Stimulated activated CD4-positive, alpha-beta T cell treated with anti-CD3 and anti-CD28 coated beads, Interleukin-2, amount 100 ng/mL, for 48 hours (primary cell): Measurements from ENCODE around the gene AKT3.

Experiments
- DNase-seq, 2 donors: peaks; one replicate each; pipeline ENCODE4 v3.0.0-alpha.2; 2020

The AKT3 gene

DNA sequence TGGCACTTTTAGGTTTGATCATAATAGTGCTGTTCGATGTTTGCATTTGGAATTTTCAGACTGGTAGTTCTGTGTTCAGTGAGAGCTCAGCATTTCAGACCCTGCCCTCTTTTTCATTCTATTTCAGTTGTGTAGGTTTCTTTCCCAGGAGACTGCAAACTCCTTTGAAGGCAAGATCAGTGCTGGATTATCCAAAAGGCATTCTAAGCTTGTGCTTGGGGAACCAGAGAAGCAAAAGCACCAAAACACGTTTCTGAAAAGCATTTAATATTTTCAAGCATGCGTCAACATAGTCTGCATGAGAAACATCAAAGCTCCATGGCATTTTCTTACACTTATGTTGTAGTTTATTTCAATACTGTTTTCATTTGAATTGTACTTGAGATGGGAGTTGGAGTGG, 302.2 kb downstream of the AKT3 start:
- no peak for DNase-seq

DNA sequence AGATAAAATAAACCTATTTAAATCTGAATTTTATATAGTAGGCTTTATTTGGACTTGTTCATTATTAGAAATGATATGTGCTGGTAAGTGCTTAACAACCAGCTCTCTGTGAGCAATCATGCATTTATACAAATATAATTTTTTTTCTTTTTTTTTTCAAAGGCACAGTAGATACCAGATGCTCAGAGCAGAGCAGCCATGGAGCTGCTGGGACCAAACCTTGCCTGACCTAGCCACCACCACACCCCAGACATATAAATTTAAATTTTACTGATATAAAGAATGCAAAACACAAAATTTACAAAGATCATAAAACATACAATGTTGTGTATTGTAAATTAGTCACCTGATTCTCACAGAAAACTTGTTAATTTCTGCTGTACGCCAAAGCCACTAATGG, 303.6 kb downstream of the AKT3 start:
- no peak for DNase-seq

DNA sequence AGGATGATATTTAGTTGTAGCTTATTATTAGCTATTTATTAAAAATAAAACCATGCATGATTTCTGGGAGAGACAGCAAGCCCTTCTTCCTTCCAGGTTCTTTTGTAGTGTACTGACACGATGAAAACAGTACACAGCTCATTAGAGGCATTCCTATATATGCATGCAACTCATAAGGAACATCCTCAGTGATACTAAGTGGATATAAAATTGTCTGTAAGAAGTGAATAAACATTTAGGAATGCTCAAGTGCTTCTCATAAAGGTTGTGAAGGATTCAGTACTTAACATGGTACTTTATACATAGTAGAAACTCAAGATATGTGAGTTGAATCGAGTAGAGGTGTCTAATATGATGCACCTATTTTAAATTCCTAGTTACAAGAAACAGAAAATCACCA, 306.5 kb downstream of the AKT3 start:
- DNase-seq, result no peak

DNA sequence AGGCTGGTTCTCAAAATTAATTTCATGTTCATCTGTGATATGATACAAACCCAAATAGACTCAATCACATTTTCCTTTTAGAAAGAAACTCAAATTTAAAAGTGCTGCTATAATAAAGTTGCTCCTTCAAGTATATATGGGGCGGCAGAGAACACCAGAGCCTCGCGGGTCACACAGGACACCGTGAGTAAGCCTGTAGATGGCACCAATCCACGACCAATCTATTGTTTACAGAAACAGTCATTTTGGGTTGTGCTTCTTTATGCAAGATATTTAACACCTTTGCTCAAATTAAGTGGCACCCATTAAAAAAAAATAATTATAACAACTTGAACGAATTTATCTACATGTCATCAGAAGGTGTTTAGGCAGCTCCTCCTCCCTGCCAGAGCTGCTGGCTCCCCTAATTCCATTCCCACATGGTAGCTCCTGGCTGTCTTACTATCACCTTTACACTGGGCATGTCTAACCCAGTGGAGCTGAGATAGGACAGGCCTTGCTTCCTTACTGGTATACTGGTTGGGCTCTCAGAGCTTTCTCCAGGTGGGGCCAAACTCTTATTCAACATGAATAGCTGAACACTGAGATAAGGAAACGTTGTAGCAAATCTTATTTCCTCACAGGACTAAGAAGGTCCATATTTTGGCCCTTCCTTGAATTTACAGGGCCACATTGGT, 307.2 kb downstream of the AKT3 start:
- DNase-seq, result no peak

DNA sequence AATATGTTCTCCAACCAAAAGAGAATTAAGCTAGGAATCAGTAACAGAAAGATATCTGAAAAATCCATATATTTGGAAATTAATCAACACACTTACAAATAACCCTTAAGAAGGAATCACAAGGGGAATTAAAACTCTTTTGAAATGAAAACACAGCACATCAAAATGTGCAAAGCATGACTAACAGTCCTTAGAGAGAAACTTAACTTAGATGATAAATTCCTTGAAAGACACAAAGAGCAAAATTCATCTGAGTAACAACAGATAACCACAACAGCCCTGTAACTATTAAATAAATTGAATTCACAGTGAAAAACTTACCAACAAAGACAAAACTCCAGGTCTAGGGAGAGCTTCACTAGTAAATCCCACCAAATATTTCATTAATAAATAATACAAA, 310.4 kb downstream of the AKT3 start:
- DNase-seq, result no peak

DNA sequence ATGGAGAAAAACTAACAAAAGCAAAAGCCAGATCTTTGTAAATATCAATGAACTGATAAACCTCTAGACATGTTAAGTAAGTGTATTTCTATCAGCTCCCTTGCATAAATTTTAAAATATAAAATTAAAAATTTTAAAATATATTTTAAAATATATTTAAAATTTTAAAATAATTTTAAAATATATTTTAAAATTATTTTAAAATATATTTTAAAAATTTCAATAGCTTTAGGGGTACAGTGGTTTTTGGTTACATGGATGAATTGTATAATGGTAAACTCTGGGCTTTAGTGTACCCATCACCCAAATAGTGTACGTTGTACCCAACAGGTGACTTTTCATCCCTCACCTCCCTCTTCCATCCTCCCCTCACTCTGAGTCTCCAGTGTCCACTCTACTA, 315.0 kb downstream of the AKT3 start:
- no peak for DNase-seq

DNA sequence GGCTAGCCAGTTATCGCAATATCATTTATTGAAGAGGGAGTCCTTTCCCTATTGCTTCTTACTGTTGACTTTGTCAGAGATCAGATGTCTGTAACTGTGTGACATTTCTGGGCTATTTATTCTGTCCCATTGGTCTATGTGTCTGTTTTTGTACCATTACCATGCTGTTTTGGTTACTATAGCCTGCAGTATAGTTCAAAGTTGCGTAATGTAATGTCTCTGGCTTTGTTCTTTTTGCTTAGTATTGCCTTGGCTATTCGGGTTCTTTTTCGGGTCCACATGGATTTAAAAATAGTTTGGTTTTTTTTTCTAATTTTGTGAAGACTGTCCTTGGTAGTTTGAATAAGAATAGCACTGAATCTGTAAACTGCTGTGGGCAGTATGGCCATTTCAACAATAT, 320.5 kb downstream of the AKT3 start:
- DNase-seq, result no peak

DNA sequence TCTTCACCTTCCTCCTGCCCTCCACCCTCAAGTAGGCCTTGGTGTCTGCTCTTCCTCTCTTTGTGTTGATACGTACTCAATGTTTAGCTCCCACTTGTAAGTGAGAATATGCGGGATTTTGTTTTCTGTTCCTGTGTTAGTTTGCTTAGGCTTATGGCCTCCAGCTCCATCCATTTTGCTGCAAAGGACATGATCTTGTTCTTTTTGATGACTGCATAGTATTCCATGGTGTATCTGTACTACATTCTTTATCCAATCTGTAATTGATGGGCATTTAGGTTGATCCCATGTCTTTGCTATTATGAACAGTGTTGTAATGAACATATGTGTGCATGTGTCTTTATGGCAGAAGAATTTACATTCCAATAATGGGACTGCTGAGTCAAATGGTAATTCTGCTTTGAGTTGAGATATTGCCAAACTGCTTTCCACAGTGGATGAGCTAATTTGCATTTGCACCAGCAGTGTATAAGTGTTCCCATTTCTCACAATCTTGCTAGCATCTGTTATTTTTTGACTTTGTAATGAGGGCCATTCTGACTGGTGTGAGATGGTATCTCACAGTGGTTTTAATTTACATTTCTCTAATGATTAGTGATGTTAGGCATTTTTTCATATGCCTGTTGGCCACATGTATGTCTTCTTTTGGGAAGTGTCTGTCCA, 321.5 kb downstream of the AKT3 start:
- no peak for DNase-seq

DNA sequence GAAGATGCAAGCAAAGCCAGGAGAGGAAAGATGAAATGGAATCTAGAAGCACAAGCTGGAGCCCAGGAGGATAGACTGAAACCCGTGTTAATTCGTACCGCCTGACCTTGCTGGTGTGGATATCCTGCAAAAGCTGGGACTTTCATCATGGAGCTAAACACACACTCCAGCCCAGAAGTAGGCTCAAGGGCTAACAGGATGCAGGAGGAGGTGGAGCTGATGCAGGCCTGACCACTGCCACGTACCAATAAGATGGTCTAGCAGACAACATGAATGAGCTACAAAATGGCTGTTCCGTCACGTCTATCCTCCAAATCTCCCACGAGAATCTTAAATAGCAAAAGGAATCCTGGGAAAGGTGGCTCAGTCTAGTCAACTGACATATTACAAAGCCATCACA, 323.9 kb downstream of the AKT3 start:
- no peak for DNase-seq

DNA sequence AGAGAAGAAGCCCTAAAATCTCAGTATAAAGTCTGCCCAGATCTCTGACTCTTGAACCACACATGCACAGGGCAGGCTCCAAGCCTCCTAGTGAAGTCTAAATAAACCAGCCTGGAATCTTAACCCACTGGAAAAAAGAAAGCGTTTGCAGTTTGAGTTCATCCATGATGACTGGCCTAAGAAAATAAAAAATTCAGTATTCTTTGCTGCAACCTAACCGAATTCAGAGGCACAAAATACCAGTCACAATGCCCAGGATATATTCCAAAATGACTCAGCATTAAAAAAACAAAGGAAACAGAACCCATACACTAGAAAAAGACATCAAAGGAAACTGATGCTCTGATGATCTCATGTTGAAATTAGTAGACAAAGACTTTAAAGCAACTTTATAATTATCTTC, 325.0 kb downstream of the AKT3 start:
- DNase-seq, result no peak

DNA sequence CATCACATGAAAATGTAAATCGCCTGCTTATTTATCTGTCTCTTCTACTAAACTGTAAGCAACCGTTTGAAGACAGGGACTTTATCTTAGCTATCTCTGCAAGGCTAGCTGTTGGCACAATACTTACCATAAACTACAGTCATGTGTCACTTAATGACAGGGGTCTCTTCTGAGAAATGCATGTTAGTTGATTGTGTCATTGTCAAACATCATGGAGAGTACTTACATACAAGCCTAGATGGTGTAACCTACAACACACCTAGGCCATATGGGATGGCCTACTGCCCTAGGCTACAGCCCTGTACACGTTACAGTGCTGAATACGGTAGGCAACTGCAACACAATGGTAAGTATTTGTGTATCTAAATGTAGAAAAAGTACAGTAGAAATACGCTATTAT, 326.3 kb downstream of the AKT3 start:
- no peak for DNase-seq

DNA sequence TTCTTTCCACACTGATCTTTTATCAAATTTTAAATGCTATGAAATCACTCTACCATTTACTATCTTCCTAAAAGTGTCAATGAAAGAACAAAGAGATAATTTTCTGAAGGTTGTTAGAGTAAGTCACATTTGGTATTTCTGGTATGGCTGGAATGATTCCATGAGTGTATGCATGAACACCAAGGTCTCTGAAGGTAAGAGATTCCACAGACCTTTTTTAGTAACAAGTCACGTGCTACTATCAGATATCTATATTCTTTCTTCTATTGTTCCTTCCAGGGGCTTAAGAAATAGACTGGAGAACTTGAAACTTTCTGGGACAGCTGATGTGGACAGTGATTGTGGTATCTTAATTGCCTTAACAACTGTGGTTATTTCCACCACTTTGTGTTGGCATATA, 329.2 kb downstream of the AKT3 start:
- no peak for DNase-seq

DNA sequence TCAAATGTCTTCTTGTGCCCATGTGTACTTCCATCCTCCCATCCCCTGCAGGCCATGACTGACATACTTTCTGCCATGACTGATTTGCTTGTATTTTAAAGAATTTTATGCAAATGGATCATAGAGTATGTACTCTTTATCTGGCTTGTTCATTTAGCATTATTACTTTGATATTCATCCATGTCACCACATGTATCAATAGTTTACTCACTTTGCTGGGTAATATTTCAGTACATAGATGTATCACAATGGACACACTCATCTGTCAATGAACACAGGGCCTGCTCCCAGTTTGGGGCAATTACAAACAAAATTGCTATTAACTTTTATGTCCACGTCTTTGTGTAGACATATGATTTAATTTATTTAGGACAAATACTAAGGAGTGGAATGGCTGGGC, 335.1 kb downstream of the AKT3 start:
- no peak for DNase-seq

DNA sequence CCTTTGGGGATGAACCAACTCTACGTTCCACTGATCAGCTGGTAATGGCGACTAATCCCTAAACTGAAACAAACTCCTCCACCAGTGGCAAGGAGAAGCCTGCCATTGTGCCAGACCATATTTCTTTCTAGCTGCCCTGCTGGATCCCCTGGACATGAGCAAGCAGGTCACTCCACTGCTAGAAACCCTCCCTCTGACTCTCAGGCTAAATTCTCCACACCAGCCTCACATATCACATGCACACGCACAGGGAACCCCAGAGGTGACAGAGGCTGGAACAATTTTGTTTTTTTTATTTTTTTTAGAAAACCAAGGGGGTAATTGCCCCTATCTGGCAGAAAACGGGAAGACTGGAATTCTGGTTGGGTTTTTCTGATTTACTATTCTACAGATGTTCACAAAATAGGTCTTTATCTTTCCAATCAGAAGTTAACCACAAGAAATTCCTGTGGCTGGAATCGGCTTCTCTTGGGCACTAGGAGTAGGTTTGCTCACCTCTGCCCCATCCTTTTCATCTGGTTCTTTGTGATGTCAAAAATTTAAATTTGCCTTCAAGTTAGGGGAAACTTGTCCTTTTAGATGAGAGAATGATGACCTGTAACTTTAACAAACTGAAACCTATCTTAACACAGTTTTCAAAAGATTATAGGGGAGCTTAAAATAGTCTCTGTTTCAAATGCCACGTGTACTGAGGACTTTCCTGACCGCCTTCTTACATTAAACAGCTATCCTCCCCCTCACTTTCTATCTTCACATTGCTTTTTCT, 336.1 kb downstream of the AKT3 start:
- DNase-seq, result no peak

DNA sequence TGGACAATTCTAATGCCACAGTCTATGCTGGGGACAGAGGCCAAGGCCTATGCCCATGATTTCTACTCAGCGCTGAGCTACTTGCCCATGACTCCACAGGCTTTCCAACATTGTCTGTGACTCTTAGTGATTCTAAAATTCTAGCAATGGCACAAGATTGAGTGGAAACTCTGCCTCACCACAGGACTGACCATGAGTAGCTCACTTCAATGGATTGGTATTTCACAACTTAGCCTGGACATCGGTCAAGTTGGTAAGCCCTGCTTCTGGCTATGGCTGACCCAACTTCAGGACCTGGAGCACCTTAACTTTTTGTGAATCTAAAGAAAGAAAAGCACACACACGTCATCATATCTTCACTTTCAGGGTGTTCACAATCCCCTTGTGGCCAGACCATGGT, 339.1 kb downstream of the AKT3 start:
- no peak for DNase-seq

DNA sequence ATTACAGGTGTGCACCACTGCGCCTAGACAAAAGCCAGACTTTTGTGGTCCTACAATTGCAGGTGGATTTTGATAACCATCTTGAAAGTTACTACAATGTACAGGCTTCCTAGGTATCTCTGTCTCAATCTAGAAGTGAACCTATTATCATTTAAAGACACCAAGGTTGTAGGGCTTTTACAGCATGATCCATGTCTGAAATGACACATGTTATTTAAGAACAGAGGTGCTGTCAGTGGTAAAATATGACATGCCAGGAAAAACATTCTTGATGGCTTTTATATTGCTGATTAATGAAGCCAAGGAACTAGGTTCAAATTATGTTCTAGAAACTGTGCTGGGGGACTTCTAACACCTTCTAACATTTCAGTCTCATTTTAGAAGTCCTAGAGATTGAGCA, 341.1 kb downstream of the AKT3 start:
- DNase-seq, result no peak

DNA sequence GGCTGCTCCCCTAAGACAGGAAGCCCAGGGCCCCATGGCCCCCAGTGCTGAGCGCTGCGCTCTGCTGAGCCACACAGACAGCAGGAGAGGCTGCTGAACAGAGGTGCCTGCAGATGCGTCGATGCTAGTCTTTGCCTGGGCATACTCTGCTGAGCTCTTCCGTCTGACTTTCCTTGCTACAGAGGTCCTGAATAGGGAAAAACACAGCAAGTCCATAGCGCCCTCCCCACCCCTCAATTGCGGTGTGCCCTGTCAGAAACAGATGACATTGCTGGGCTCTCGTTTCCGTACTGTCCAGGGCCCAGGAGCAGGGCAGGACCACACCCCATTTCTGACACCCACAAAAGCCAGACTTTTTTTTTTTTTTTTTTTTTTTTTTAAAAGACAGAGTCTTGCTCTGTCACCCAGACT, 341.7 kb downstream of the AKT3 start:
- DNase-seq, result no peak

DNA sequence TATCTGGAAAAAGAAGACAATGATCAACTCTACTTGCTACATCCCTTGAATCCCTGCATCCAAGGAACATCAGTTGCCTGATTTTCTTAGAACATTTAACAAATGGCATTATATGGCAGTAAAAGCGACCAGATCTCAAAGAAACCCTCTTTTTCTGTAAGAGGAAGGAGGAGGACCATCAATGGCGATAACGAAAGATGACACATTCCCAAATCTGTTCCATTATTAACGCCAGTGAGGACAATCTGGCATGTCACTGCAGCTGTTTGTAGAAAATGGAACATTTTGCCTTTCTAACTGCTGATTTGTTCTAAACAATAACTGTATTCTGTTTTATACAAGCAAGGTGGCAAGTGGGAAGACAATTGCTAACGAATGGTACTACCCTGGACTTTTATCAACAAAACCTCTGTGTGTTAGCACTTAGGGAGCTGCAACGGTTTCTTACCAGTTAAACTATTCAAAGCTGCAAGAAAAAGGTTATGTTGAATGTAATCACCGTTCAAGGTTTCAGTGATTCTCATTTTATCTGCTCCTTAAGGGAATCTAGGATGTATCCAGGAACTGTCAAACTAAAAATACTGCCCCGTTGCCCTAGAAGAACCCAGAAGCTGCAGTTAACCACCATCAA, 342.3 kb downstream of the AKT3 start:
- no peak for DNase-seq

DNA sequence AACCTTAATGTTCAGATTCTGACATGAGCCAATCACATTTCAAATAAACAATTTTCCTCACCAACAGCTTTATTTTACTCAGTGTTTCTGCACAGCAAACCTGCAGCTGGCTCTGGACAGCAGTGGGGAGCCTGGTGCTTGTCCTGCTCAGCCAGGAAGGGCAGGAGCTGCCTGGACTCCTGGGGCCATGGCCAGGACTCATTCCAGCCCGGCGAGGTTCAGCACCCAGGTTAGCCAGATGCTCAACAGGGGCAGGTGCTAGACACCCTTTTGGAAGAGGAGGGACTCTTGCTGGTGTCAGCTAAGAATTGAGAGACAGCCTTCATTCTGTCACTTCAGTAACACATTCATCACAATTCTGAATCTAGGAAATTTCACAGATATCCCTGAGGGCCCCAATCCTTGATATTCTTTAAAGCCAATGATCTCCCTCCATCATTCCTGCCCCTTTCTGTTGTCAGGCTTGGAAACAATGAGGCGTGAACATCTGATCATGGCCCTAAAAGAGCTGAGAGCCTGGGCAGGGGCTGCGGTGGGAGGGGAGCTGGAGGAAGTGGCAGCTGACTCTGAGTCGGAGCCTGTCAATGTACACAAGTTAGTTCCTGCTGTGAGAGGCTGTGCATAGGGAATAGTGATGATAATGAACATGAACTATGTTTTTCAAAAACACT, 342.9 kb downstream of the AKT3 start:
- DNase-seq, result no peak

DNA sequence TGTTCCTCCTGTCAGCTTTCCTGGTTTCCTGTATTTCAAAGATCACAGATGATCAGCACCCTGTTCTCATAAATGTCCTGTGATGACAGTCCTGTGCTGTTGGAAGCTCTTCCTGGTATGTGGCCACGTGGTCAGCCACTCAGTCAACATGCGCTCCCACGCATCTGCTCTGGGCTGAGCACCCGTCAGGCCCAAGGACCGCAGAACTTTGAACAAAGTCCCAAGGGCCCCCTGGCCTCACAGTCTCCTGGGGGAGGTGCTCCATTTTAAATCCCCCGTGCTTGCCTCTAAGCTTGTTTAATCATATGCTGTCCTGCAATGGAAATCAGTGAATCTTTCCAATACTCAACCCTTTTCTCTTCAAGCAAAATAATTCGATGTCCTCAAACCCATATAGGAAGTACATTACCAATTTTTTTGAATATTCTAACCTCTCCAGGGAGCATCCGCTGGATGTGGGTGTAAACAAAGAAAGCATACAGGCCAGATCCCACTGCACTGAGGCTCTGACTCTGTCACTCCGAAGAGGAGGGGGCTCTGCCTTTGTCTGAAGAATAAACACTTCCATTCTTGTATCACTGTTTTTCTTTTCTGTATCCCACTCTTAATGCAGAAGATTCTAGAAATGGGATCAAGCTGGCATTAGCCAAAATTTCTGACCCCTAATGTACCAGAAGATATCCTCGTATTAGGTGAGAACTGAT, 343.9 kb downstream of the AKT3 start:
- DNase-seq, result no peak

DNA sequence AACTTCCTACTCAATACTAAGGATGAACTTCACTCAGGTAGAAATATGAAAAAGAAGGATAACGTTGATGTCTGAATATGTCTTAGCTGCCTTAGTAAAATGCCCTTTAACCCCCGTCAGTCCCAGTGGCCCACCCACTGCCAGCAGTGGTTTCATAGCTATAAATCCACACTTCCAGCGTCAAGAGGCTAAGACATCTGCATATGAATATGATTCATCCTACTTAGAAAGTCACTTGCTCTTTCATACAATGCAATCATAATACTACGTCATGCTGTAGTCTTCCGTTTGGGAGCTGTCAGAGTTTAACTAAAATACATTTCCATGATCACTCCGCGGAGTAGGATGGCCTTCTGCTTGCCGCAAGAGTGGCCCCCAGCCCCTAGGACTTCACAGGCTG, 346.9 kb downstream of the AKT3 start:
- DNase-seq, result no peak

DNA sequence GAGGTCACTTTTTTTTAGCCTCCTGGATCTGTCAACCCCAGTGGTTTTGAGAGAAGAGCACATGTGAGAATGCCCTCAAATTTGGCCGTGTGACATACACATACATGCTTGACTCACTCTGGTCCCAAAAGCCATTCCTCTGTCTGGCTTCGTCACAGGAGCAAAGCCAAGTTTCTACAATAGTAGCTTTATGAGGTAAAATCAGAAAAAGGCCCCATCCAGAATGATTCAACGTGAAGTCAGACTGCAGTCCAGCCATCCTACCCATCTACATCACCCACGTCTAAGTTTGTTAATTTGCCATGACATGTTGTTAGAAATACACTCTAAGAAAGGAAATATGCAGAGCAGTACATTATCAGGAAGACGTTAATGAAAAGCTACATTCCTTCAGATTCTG, 349.0 kb downstream of the AKT3 start:
- no peak for DNase-seq

DNA sequence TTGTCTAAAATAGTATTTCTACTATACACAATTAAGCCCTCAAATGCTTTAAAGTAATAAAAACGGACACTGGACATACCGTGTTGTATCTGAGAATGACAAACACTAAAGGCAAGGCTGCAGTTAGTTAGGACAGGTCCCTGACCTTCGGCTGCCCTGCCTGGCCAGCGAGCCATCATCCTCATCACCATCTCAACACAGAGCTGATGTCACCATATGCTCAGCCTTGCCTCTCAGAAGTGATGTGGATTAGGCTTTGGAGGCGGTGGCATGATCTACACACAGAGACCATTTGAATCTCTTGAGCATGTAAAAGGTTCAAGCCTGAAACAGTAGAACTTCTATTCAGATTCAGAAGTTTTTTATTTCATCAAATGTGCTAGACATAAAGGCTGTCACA, 349.5 kb downstream of the AKT3 start:
- DNase-seq, result no peak
